HepG2 (cell line): Measurements from ENCODE around the gene ARL16. TPM values are rescaled to one million over a fixed set of nuclear protein-coding genes. Genes with fewer than 3 reads are reported as not detected.

Experiments used
- FOSL1 ChIP-seq: sonication (generic); formaldehyde crosslinking; IDR thresholded peaks from 2 replicates; pipeline ENCODE4 v1.9.0; 2021; ENCODE audit warnings: missing genetic modification reagents, borderline replicate concordance
- JDP2 ChIP-seq: sonication (generic); formaldehyde crosslinking; IDR thresholded peaks from 2 replicates; pipeline ENCODE4 v1.8.1; 2022; ENCODE audit warnings: missing genetic modification reagents, borderline replicate concordance
- MAF1 ChIP-seq: sonication (generic); formaldehyde crosslinking; IDR thresholded peaks from 2 replicates; pipeline ENCODE4 v1.5.0; 2020; ENCODE audit warnings: missing genetic modification reagents, borderline replicate concordance
- POLR2AphosphoS2 ChIP-seq: IDR thresholded peaks from 2 replicates; pipeline ENCODE4 v1.6.1; 2011; ENCODE audit warnings: low read depth, low read length, improper control_type of control experiment
- PPARG ChIP-seq: conservative IDR thresholded peaks from 2 replicates; pipeline ENCODE4 v1.6.1; 2016; ENCODE audit warnings: missing biosample characterization, missing genetic modification reagents
- RARG ChIP-seq: sonication (generic); formaldehyde crosslinking; IDR thresholded peaks from 2 replicates; pipeline ENCODE4 v1.4.0; 2020; ENCODE audit warnings: low read depth, mild to moderate bottlenecking, missing genetic modification reagents
- SIN3A ChIP-seq: IDR thresholded peaks from 2 replicates; pipeline ENCODE4 v1.6.1; 2011; ENCODE audit warnings: low read depth, mild to moderate bottlenecking, control low read depth, low read length, borderline replicate concordance
- SIN3B ChIP-seq: fragments of 150-350 bp; IDR thresholded peaks from 2 replicates; pipeline ENCODE4 v1.6.1; 2014; ENCODE audit warnings: low read length
- TRAFD1 ChIP-seq: sonication (generic); formaldehyde crosslinking; IDR thresholded peaks from 2 replicates; pipeline ENCODE4 v1.5.1; 2020; ENCODE audit warnings: missing genetic modification reagents, mild to moderate bottlenecking, borderline replicate concordance
- ZNF383 ChIP-seq: sonication (generic); formaldehyde crosslinking; IDR thresholded peaks from 2 replicates; pipeline ENCODE4 v1.4.0; 2020; ENCODE audit warnings: missing genetic modification reagents, mild to moderate bottlenecking, borderline replicate concordance
- ZNF7 ChIP-seq: IDR thresholded peaks from 2 replicates; pipeline ENCODE4 v1.6.1; 2016; ENCODE audit warnings: missing biosample characterization, missing genetic modification reagents
- polyA plus RNA-seq, 8 experiments: library from polyadenylated mRNA; depleted of rRNA in 3 of 8; stranded (reverse) in 7 of 8; unstranded in 1 of 8; fragments of >200 nt; fragmentation: Illumina TruSeq in 4 of 8; extraction: Trizol in 4 of 8; gene quantifications; 2 replicates each; pipeline versions ENCODE4 v1.2.1 to v1.2.3, GENCODE V29; 2011 to 2016; ENCODE audit warnings: low read depth in 4 of 8, missing spikeins in 1 of 8, mixed read lengths in 1 of 8; ENCODE audit not compliant: insufficient read depth in 1 of 8
- total RNA-seq, 5 experiments: library from RNA; depleted of rRNA; stranded (reverse); fragments of >200 nt; fragmentation: Illumina TruSeq; extraction: Trizol; gene quantifications; 2 replicates each; pipeline ENCODE4 v1.2.3, GENCODE V29; 2016; ENCODE audit warnings: low read depth in 1 of 5
- TF ChIP-seq, protein P1 (sequence below): sonication (generic); formaldehyde crosslinking; IDR thresholded peaks from 2 replicates; pipeline ENCODE4 v1.5.0; 2020; ENCODE audit warnings: mild to moderate bottlenecking, missing genetic modification reagents
- TF ChIP-seq, protein P2 (sequence below): sonication (generic); formaldehyde crosslinking; IDR thresholded peaks from 2 replicates; pipeline ENCODE4 v1.4.0; 2020; ENCODE audit warnings: mild to moderate bottlenecking, missing genetic modification reagents
- TF ChIP-seq, protein P3 (sequence below): sonication (generic); formaldehyde crosslinking; IDR thresholded peaks from 2 replicates; pipeline ENCODE4 v1.8.0; 2022; ENCODE audit warnings: missing genetic modification reagents, low read depth, mild to moderate bottlenecking, borderline replicate concordance
- TF ChIP-seq, protein P4 (sequence below): sonication (generic); formaldehyde crosslinking; IDR thresholded peaks from 2 replicates; pipeline ENCODE4 v1.5.0; 2020; ENCODE audit warnings: missing genetic modification reagents, mild to moderate bottlenecking, borderline replicate concordance

Gene ARL16
- total and polyA plus RNA-seq, 2 of the 13 experiments (the other 11 are each of a cell fraction or from before 2014, with no cell fraction given), result 20.8 to 30.8 TPM

GRCh38 chr17:81714412-81715106 lies 31.0 kb upstream of the ARL16 start (continued):
- TF ChIP-seq, protein P1, sequence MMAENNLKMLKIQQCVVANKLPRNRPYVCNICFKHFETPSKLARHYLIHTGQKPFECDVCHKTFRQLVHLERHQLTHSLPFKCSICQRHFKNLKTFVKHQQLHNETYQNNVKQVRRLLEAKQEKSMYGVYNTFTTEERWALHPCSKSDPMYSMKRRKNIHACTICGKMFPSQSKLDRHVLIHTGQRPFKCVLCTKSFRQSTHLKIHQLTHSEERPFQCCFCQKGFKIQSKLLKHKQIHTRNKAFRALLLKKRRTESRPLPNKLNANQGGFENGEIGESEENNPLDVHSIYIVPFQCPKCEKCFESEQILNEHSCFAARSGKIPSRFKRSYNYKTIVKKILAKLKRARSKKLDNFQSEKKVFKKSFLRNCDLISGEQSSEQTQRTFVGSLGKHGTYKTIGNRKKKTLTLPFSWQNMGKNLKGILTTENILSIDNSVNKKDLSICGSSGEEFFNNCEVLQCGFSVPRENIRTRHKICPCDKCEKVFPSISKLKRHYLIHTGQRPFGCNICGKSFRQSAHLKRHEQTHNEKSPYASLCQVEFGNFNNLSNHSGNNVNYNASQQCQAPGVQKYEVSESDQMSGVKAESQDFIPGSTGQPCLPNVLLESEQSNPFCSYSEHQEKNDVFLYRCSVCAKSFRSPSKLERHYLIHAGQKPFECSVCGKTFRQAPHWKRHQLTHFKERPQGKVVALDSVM (CRISPR knock-in tag), result peak; percentile 36; the same call in 1 of the 2 replicates
- TF ChIP-seq SIN3A (no peak), TRAFD1 (CRISPR knock-in tag) (no peak), PPARG (CRISPR knock-in tag) (no peak), MAF1 (CRISPR knock-in tag) (no peak), FOSL1 (CRISPR knock-in tag) (no peak), JDP2 (CRISPR knock-in tag) (no peak), POLR2AphosphoS2 (no peak; the same call in 1 of the 2 replicates), ZNF7 (no peak), SIN3B (no peak), RARG (CRISPR knock-in tag) (no peak), ZNF383 (CRISPR knock-in tag) (no peak)
- TF ChIP-seq, protein P2, sequence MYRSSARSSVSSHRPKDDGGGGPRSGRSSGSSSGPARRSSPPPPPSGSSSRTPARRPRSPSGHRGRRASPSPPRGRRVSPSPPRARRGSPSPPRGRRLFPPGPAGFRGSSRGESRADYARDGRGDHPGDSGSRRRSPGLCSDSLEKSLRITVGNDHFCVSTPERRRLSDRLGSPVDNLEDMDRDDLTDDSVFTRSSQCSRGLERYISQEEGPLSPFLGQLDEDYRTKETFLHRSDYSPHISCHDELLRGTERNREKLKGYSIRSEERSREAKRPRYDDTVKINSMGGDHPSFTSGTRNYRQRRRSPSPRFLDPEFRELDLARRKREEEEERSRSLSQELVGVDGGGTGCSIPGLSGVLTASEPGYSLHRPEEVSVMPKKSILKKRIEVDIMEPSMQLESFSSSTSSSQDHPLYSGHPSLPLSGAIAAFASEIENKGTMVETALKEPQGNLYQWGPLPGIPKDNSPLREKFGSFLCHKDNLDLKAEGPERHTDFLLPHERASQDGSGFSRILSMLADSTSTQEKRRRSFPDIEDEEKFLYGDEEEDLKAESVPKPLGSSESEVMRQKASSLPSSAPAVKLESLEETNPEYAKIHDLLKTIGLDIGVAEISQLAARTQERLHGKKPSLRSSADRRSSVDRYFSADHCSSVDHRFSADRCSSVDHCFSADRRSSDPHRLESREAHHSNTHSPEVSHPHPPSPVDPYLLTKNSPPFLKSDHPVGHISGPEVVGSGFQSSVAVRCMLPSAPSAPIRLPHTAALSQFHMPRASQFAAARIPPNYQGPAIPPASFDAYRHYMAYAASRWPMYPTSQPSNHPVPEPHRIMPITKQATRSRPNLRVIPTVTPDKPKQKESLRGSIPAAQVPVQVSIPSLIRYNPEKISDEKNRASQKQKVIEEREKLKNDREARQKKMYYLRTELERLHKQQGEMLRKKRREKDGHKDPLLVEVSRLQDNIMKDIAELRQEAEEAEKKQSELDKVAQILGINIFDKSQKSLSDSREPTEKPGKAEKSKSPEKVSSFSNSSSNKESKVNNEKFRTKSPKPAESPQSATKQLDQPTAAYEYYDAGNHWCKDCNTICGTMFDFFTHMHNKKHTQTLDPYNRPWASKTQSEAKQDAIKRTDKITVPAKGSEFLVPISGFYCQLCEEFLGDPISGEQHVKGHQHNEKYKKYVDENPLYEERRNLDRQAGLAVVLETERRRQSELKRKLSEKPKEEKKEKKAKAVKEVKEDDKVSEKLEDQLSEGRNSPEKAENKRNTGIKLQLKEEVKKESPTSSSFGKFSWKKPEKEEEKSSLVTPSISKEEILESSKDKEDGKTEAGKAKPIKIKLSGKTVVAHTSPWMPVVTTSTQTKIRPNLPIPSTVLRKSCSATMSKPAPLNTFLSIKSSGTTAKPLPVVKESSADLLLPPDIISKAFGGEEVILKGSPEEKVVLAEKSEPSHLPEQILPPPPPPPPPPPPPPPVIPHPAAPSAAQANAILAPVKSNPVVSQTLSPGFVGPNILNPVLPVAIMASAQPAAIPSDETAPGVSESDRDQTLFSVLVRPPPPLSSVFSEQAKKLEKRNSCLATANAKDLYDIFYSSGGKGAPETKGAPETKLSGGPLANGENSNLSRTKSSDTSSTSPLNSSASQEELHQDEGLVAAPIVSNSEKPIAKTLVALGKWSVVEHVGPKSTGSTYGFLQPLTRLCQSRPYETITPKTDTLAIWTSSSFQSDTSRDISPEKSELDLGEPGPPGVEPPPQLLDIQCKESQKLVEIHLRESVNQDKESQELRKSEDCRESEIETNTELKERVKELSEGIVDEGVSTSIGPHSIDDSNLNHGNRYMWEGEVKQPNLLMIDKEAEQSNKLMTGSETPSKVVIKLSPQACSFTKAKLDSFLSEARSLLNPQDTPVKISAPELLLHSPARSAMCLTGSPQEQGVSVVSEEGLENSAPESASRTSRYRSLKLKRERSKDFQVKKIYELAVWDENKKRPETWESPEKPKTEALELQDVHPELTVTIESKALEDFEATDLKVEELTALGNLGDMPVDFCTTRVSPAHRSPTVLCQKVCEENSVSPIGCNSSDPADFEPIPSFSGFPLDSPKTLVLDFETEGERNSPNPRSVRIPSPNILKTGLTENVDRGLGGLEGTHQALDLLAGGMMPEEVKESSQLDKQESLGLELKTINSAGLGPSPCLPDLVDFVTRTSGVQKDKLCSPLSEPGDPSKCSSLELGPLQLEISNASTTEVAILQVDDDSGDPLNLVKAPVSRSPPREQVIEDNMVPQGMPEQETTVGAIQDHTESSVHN (CRISPR knock-in tag), result 0 out of 2 replicates have a peak, but pooled peaks have one; percentile 11
- TF ChIP-seq, protein P3, sequence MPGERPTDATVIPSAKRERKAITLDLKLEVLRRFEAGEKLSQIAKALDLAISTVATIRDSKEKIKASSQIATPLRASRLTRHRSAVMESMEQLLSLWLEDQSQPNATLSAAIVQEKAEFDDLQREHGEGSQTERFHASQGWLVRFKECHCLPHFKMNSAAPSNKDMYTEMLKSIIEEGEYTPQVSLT (CRISPR knock-in tag), result no peak
- TF ChIP-seq, protein P4, sequence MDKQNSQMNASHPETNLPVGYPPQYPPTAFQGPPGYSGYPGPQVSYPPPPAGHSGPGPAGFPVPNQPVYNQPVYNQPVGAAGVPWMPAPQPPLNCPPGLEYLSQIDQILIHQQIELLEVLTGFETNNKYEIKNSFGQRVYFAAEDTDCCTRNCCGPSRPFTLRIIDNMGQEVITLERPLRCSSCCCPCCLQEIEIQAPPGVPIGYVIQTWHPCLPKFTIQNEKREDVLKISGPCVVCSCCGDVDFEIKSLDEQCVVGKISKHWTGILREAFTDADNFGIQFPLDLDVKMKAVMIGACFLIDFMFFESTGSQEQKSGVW (CRISPR knock-in tag), result no peak
